HuH-7 (cell line): ENCODE data around the gene METTL15.
"Not testable (repeated sequence)": the region's sequence is repeated elsewhere in the genome, so short reads cannot be mapped to it uniquely, and the experiment has no call there.

Source experiments
- DNase-seq: peaks from one replicate; pipeline ENCODE4 v3.0.0; 2011; ENCODE audit warnings: low spot score

Gene METTL15

GRCh38 chr11:28107750-28108618 lies at the start of gene METTL15, which contains the start of gene KIF18A:
Gene METTL15, plus strand, starts transcription at chr11:28108388. Its CDS starts 4,947 bp downstream, at chr11:28113335.
Gene KIF18A, minus strand, starts transcription at chr11:28108156. Its CDS starts 10,209 bp downstream, at chr11:28097947.
- DNase-seq: peak; percentile 91

- no peak for DNase-seq
Observed at GRCh38 chr11:28071305-28071704, 36.9 kb upstream of the METTL15 start.

- no peak for DNase-seq
Observed at GRCh38 chr11:28072321-28072720, 35.9 kb upstream of the METTL15 start.

- no peak for DNase-seq
Observed at GRCh38 chr11:28077521-28077920, 30.7 kb upstream of the METTL15 start.

- no peak for DNase-seq
Observed at GRCh38 chr11:28083118-28083517, 25.1 kb upstream of the METTL15 start.

GRCh38 chr11:28086569-28086968 lies 21.6 kb upstream of the METTL15 start:
- no peak for DNase-seq

- DNase-seq: not testable (repeated sequence)
Observed at GRCh38 chr11:28087192-28087591, 21.0 kb upstream of the METTL15 start.

GRCh38 chr11:28087693-28088092 lies 20.5 kb upstream of the METTL15 start:
- DNase-seq: not testable (repeated sequence)

GRCh38 chr11:28089378-28089777 lies 18.8 kb upstream of the METTL15 start:
- DNase-seq: no peak

- DNase-seq: no peak
Observed at GRCh38 chr11:28090052-28090749, 18.0 kb upstream of the METTL15 start.

- no peak for DNase-seq
Observed at GRCh38 chr11:28092786-28093185, 15.4 kb upstream of the METTL15 start.

- no peak for DNase-seq
Observed at GRCh38 chr11:28098257-28098656, 9.9 kb upstream of the METTL15 start.

GRCh38 chr11:28099715-28100114 lies 8.5 kb upstream of the METTL15 start:
- DNase-seq: no peak

GRCh38 chr11:28100665-28101064 lies 7.5 kb upstream of the METTL15 start:
- DNase-seq: peak; percentile 11

GRCh38 chr11:28102300-28102699 lies 5.9 kb upstream of the METTL15 start:
- DNase-seq: not testable (repeated sequence)

- no peak for DNase-seq
Observed at GRCh38 chr11:28104425-28104824, 3.8 kb upstream of the METTL15 start.

- no peak for DNase-seq
Observed at GRCh38 chr11:28104984-28105383, 3.2 kb upstream of the METTL15 start.

GRCh38 chr11:28105869-28106268 lies 2.3 kb upstream of the METTL15 start:
- DNase-seq: no peak

GRCh38 chr11:28106353-28107043 lies 1.7 kb upstream of the METTL15 start:
- DNase-seq: no peak

GRCh38 chr11:28107191-28107749 lies 918 bp upstream of the METTL15 start:
- DNase-seq: peak; percentile 12

- DNase-seq: no peak
Observed at GRCh38 chr11:28108958-28109357, 770 bp downstream of the METTL15 start.
